IMR-90 (cell line): ENCODE measurements around the gene FSIP1.

Source experiments
- BHLHE40 ChIP-seq: fragments of 150-350 bp; IDR thresholded peaks from 2 replicates; pipeline ENCODE4 v1.6.1; 2016; ENCODE audit warnings: mild to moderate bottlenecking, low read depth, low read length
- CEBPB ChIP-seq: IDR thresholded peaks from 2 replicates; pipeline ENCODE4 v1.6.1; 2012; ENCODE audit warnings: low read depth, low read length, improper control_type of control experiment
- CHD1 ChIP-seq: IDR thresholded peaks from 2 replicates; pipeline ENCODE4 v1.6.1; 2012; ENCODE audit warnings: low read depth, low read length, improper control_type of control experiment
- MAFK ChIP-seq: IDR thresholded peaks from 2 replicates; pipeline ENCODE4 v1.6.1; 2012; ENCODE audit warnings: low read depth, low read length, improper control_type of control experiment
- MAZ ChIP-seq: IDR thresholded peaks from 2 replicates; pipeline ENCODE4 v1.6.1; 2012; ENCODE audit warnings: low read depth, mild to moderate bottlenecking, low read length, improper control_type of control experiment, moderate library complexity, borderline replicate concordance
- NFE2L2 ChIP-seq: fragments of 150-350 bp; IDR thresholded peaks from 2 replicates; pipeline ENCODE4 v1.6.1; 2016; ENCODE audit warnings: low read depth, mild to moderate bottlenecking, low read length
- POLR2A ChIP-seq: IDR thresholded peaks from 2 replicates; pipeline ENCODE4 v1.6.1; 2012; ENCODE audit warnings: mild to moderate bottlenecking, low read depth, low read length
- RCOR1 ChIP-seq: IDR thresholded peaks from 2 replicates; pipeline ENCODE4 v1.6.1; 2012; ENCODE audit warnings: mild to moderate bottlenecking, low read length, improper control_type of control experiment; ENCODE audit not compliant: insufficient replicate concordance
- SMC3 ChIP-seq: fragments of 150-350 bp; IDR thresholded peaks from 2 replicates; pipeline ENCODE4 v1.6.1; 2016; ENCODE audit warnings: low read depth, mild to moderate bottlenecking, antibody characterized with exemption, low read length, moderate library complexity
- USF2 ChIP-seq: fragments of 150-350 bp; IDR thresholded peaks from 2 replicates; pipeline ENCODE4 v1.6.1; 2017; ENCODE audit warnings: mild to moderate bottlenecking, antibody characterized with exemption, low read length, low read depth
- TF ChIP-seq, protein P1 (sequence below): fragments of 150-350 bp; IDR thresholded peaks from 2 replicates; pipeline ENCODE4 v1.6.1; 2016; ENCODE audit warnings: low read depth, mild to moderate bottlenecking, low read length, moderate library complexity, borderline replicate concordance
- TF ChIP-seq, protein P2 (sequence below): conservative IDR thresholded peaks from 2 replicates; pipeline ENCODE4 v1.5.1; 2012; ENCODE audit warnings: mild to moderate bottlenecking, low read depth, low read length, improper control_type of control experiment

DNA sequence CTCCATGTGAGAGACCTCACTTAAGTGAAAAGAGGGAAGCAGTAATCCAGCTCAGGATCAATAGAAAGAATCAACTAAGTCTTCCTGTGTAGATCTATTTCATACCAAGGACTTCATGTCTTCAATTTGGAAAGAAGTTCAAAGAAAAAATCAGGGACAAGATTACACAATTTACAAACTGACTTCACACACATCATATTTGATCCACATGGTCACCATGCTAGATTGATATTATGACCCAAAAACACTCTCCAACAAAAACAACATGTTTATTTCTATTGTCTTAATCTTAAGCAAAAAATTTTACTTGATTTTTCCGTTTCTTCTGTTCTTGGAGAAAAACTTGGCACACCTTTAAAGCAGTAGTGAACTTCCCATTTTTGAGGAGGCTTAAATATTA is 125.5 kb downstream of the FSIP1 start:
- TF ChIP-seq CHD1: no peak
- TF ChIP-seq, protein P1, sequence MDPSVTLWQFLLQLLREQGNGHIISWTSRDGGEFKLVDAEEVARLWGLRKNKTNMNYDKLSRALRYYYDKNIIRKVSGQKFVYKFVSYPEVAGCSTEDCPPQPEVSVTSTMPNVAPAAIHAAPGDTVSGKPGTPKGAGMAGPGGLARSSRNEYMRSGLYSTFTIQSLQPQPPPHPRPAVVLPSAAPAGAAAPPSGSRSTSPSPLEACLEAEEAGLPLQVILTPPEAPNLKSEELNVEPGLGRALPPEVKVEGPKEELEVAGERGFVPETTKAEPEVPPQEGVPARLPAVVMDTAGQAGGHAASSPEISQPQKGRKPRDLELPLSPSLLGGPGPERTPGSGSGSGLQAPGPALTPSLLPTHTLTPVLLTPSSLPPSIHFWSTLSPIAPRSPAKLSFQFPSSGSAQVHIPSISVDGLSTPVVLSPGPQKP: no peak
- TF ChIP-seq SMC3: no peak
- TF ChIP-seq, protein P2, sequence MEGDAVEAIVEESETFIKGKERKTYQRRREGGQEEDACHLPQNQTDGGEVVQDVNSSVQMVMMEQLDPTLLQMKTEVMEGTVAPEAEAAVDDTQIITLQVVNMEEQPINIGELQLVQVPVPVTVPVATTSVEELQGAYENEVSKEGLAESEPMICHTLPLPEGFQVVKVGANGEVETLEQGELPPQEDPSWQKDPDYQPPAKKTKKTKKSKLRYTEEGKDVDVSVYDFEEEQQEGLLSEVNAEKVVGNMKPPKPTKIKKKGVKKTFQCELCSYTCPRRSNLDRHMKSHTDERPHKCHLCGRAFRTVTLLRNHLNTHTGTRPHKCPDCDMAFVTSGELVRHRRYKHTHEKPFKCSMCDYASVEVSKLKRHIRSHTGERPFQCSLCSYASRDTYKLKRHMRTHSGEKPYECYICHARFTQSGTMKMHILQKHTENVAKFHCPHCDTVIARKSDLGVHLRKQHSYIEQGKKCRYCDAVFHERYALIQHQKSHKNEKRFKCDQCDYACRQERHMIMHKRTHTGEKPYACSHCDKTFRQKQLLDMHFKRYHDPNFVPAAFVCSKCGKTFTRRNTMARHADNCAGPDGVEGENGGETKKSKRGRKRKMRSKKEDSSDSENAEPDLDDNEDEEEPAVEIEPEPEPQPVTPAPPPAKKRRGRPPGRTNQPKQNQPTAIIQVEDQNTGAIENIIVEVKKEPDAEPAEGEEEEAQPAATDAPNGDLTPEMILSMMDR: no peak
- no peak for TF ChIP-seq USF2
- TF ChIP-seq POLR2A: no peak
- TF ChIP-seq BHLHE40: no peak
- TF ChIP-seq MAFK: no peak
- TF ChIP-seq RCOR1: no peak
- no peak for TF ChIP-seq NFE2L2
- TF ChIP-seq CEBPB: no peak
- no peak for TF ChIP-seq MAZ
